HepG2 (cell line): ENCODE data around the gene RALBP1. TPM values are rescaled to one million over a fixed set of nuclear protein-coding genes. Genes with fewer than 3 reads are reported as not detected.

Experiments used
- ATAC-seq: fragments of 200-7000 bp; cut with Tn5 transposase; 3 replicates; pipeline ENCODE4 v1.9.1; 2020; ENCODE audit warnings: mild to moderate bottlenecking, moderate library complexity
- BruUV-seq: library from RNA; stranded (reverse); fragments of 400-500 nt; replicated peaks from 2 replicates; lab custom pipeline; 2021; lab: Mats Ljungman, UMichigan
- CTCF ChIA-PET: fragments of 300-600 bp; formaldehyde crosslinking; extraction: SDS; loops from one replicate; lab custom pipeline; 2021; ENCODE audit warnings: low total read pairs, inconsistent platforms, low intra/inter-chr PET ratio; lab: Yijun Ruan, JAX
- POLR2A ChIA-PET: fragments of 350-600 bp; sonication (Branson Sonifier 250); formaldehyde crosslinking; loops from one replicate; lab custom pipeline; 2020; ENCODE audit warnings: antibody characterized with exemption, inconsistent platforms; lab: Yijun Ruan, JAX
- DNase-seq: peaks from one replicate; pipeline ENCODE4 v3.0.0-alpha.2; 2015; ENCODE audit warnings: low spot score
- FAIRE-seq: peaks from 3 replicates; lab custom pipeline; 2011; peaks lifted over from hg19 to GRCh38; lab: Jason Lieb, UNC
- H2AFZ ChIP-seq: one replicate; pipeline ENCODE4 v1.6.1; 2011; ENCODE audit warnings: low read length, inconsistent platforms
- H3K27ac ChIP-seq: fragments of 300-600 bp; 3 replicates; pipeline ENCODE4 v1.8.0; 2011; ENCODE audit warnings: mixed run types, mild to moderate bottlenecking, mixed read lengths, low read length, inconsistent platforms; ENCODE audit not compliant: insufficient read depth; ENCODE audit errors: extremely low read length
- H3K27me3 ChIP-seq, 2 experiments: fragments of 200-600 bp in 1 of 2; 2 replicates in 1 of 2; 3 replicates in 1 of 2; pipeline versions ENCODE4 v1.6.0 to v1.8.0; 2011; ENCODE audit warnings: low read length in 2 of 2, mild to moderate bottlenecking in 2 of 2, moderate library complexity in 2 of 2, inconsistent platforms in 1 of 2; ENCODE audit not compliant: insufficient read depth in 2 of 2, control insufficient read depth in 1 of 2
- H3K36me3 ChIP-seq, 2 experiments: fragments of 200-600 bp in 1 of 2; replicated peaks in 1 of 2; 2 replicates in 1 of 2; 3 replicates in 1 of 2; pipeline versions ENCODE4 v1.5.1 to v1.8.0; 2011; ENCODE audit warnings: low read length in 2 of 2, inconsistent platforms in 1 of 2; ENCODE audit not compliant: insufficient read depth in 2 of 2, control insufficient read depth in 1 of 2
- H3K4me1 ChIP-seq: 2 replicates; pipeline ENCODE4 v1.5.1; 2012; ENCODE audit warnings: low read length, inconsistent platforms; ENCODE audit not compliant: insufficient read depth
- H3K4me2 ChIP-seq: 2 replicates; pipeline ENCODE4 v1.6.0; 2011; ENCODE audit warnings: low read depth, low read length, inconsistent platforms
- H3K4me3 ChIP-seq, 3 experiments: fragments of 200-600 bp in 1 of 3; sonication (generic), shearing (Covaris generic) in 1 of 3; replicated peaks in 1 of 3; 2 replicates each; pipeline ENCODE4 v1.5.1; 2011 to 2016; ENCODE audit warnings: low read length in 3 of 3, inconsistent platforms in 2 of 3, low read depth in 2 of 3, mild to moderate bottlenecking in 2 of 3, control low read depth in 1 of 3, mixed read lengths in 1 of 3; ENCODE audit not compliant: insufficient read depth in 1 of 3
- H3K79me2 ChIP-seq: one replicate; pipeline ENCODE4 v1.6.1; 2011; ENCODE audit warnings: low read length, inconsistent platforms; ENCODE audit not compliant: insufficient read depth
- H3K9ac ChIP-seq: 2 replicates; pipeline ENCODE4 v1.6.0; 2011; ENCODE audit warnings: mild to moderate bottlenecking, low read depth, low read length, inconsistent platforms; ENCODE audit not compliant: insufficient read depth
- H3K9me3 ChIP-seq: 2 replicates; pipeline ENCODE4 v1.5.1; 2012; ENCODE audit warnings: mild to moderate bottlenecking, low read length
- H4K20me1 ChIP-seq: 2 replicates; pipeline ENCODE4 v1.6.0; 2011; ENCODE audit warnings: inconsistent platforms, mild to moderate bottlenecking, low read length, moderate library complexity; ENCODE audit not compliant: insufficient read depth
- CBFB ChIP-seq: sonication (generic); formaldehyde crosslinking; IDR thresholded peaks from 2 replicates; pipeline ENCODE4 v1.4.0; 2020; ENCODE audit warnings: missing genetic modification reagents
- ETV6 ChIP-seq: sonication (generic); formaldehyde crosslinking; conservative IDR thresholded peaks from 2 replicates; pipeline ENCODE4 v1.4.0; 2020; ENCODE audit warnings: missing genetic modification reagents
- HDAC6 ChIP-seq: fragments of 200-600 bp; sonication (generic); IDR thresholded peaks from 2 replicates; pipeline ENCODE4 v1.7.0; 2017; ENCODE audit warnings: mild to moderate bottlenecking, antibody characterized with exemption, low read length, low read depth
- HNRNPH1 ChIP-seq: fragments of 200-400 bp; formaldehyde crosslinking; optimal IDR thresholded peaks from 2 replicates; pipeline ENCODE3; 2017; ENCODE audit warnings: mild to moderate bottlenecking, low read depth, low read length
- HOXA3 ChIP-seq: sonication (generic); formaldehyde crosslinking; IDR thresholded peaks from 2 replicates; pipeline ENCODE4 v1.5.0; 2020; ENCODE audit warnings: missing genetic modification reagents
- MIER3 ChIP-seq: IDR thresholded peaks from 2 replicates; pipeline ENCODE4 v1.6.1; 2016; ENCODE audit warnings: missing compliant biosample characterization, borderline replicate concordance
- ZNF432 ChIP-seq: sonication (generic); formaldehyde crosslinking; IDR thresholded peaks from 2 replicates; pipeline ENCODE4 v1.5.0; 2020; ENCODE audit warnings: missing genetic modification reagents, mild to moderate bottlenecking, borderline replicate concordance
- ZNF589 ChIP-seq: sonication (generic); formaldehyde crosslinking; conservative IDR thresholded peaks from 2 replicates; pipeline ENCODE4 v1.8.0; 2022; ENCODE audit warnings: mild to moderate bottlenecking, moderate library complexity, missing genetic modification reagents
- ZNF781 ChIP-seq: sonication (generic); formaldehyde crosslinking; IDR thresholded peaks from 2 replicates; pipeline ENCODE4 v1.5.1; 2020; ENCODE audit warnings: borderline replicate concordance, mild to moderate bottlenecking, missing genetic modification reagents; ENCODE audit errors: not compliant biosample characterization
- ZNF788 ChIP-seq: sonication (generic); formaldehyde crosslinking; IDR thresholded peaks from 2 replicates; pipeline ENCODE4 v1.5.0; 2020; ENCODE audit warnings: mild to moderate bottlenecking, missing genetic modification reagents, borderline replicate concordance
- ZNF891 ChIP-seq: sonication (generic); formaldehyde crosslinking; IDR thresholded peaks from 2 replicates; pipeline ENCODE4 v1.5.0; 2020; ENCODE audit warnings: mild to moderate bottlenecking, missing genetic modification reagents
- WGBS: methylation state at CpG from one replicate; pipeline ENCODE4 v1.1.6; 2017; ENCODE audit warnings: low lambda C conversion rate; 5-methylcytosine and 5-hydroxymethylcytosine counted together
- in situ Hi-C: cut with HindIII; loops from 2 replicates; pipeline ENCODE4 v1.10.0; 2017; ENCODE audit warnings: low pct_unique_long_range_greater_than_20kb; ENCODE audit not compliant: extremely low pct_ligation_motif_present
- intact Hi-C: fragments of 100-400 bp; cut with micrococcal nuclease; formaldehyde crosslinking; loops from one replicate; pipeline ENCODE4 v1.10.0; 2022; ENCODE audit not compliant: unreplicated experiment
- polyA plus RNA-seq, 8 experiments: library from polyadenylated mRNA; depleted of rRNA in 3 of 8; stranded (reverse) in 7 of 8; unstranded in 1 of 8; fragments of >200 nt; fragmentation: Illumina TruSeq in 4 of 8; extraction: Trizol in 4 of 8; gene quantifications; 2 replicates each; pipeline versions ENCODE4 v1.2.1 to v1.2.3, GENCODE V29; 2011 to 2016; ENCODE audit warnings: low read depth in 4 of 8, missing spikeins in 1 of 8, mixed read lengths in 1 of 8; ENCODE audit not compliant: insufficient read depth in 1 of 8
- total RNA-seq, 5 experiments: library from RNA; depleted of rRNA; stranded (reverse); fragments of >200 nt; fragmentation: Illumina TruSeq; extraction: Trizol; gene quantifications; 2 replicates each; pipeline ENCODE4 v1.2.3, GENCODE V29; 2016; ENCODE audit warnings: low read depth in 1 of 5
- TF ChIP-seq, protein P1 (sequence below): sonication (generic); formaldehyde crosslinking; IDR thresholded peaks from 2 replicates; pipeline ENCODE4 v1.8.0; 2022; ENCODE audit warnings: missing genetic modification reagents, low read depth, mild to moderate bottlenecking, borderline replicate concordance
- TF ChIP-seq, protein P2 (sequence below): sonication (generic); formaldehyde crosslinking; IDR thresholded peaks from 2 replicates; pipeline ENCODE4 v1.4.0; 2020; ENCODE audit warnings: missing genetic modification reagents
- TF ChIP-seq, protein P3 (sequence below): sonication (generic); formaldehyde crosslinking; IDR thresholded peaks from 2 replicates; pipeline ENCODE4 v1.9.0; 2022; ENCODE audit warnings: low read depth, missing genetic modification reagents

Gene RALBP1
- total and polyA plus RNA-seq, 2 of the 13 experiments (the other 11 are each of a cell fraction or from before 2014, with no cell fraction given): 24.5 to 33.1 TPM

GRCh38 chr18:9454061-9454703 lies 21.1 kb upstream of the RALBP1 start:
- Histone ChIP-seq H4K20me1 (no peaks in the 10 kb centered on the region), H3K9ac (no peak overlapping the region), H3K4me2 (no peak overlapping the region), H3K4me3 (no peak overlapping the region), H3K27ac (no peak overlapping the region), H3K36me3 (no peaks in the 10 kb centered on the region), H3K79me2 (no peaks in the 10 kb centered on the region), H2AFZ (no peak overlapping the region), H3K27me3 (no peaks in the 10 kb centered on the region; a peak in 1 of 5 replicates), H3K9me3 (peaks cover 12% of the 10 kb centered on the region), H3K4me1 (peaks cover 11% of the 10 kb centered on the region)
- no peak for ATAC-seq
- ChIA-PET POLR2A (no interaction called here), CTCF (no interaction called here)
- BruUV-seq: no TSS peak
- intact Hi-C loops: no loop called here
- TF ChIP-seq ZNF589 (CRISPR knock-in tag): no peak
- TF ChIP-seq MIER3 (CRISPR knock-in tag): no peak
- no peak for TF ChIP-seq HNRNPH1
- TF ChIP-seq ZNF788 (CRISPR knock-in tag): no peak
- TF ChIP-seq CBFB (CRISPR knock-in tag): no peak
- TF ChIP-seq ETV6 (CRISPR knock-in tag): no peak
- no peak for TF ChIP-seq HOXA3 (CRISPR knock-in tag)
- no peak for TF ChIP-seq ZNF781
- TF ChIP-seq, protein P1, sequence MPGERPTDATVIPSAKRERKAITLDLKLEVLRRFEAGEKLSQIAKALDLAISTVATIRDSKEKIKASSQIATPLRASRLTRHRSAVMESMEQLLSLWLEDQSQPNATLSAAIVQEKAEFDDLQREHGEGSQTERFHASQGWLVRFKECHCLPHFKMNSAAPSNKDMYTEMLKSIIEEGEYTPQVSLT (CRISPR knock-in tag): no peak
- TF ChIP-seq, protein P2, sequence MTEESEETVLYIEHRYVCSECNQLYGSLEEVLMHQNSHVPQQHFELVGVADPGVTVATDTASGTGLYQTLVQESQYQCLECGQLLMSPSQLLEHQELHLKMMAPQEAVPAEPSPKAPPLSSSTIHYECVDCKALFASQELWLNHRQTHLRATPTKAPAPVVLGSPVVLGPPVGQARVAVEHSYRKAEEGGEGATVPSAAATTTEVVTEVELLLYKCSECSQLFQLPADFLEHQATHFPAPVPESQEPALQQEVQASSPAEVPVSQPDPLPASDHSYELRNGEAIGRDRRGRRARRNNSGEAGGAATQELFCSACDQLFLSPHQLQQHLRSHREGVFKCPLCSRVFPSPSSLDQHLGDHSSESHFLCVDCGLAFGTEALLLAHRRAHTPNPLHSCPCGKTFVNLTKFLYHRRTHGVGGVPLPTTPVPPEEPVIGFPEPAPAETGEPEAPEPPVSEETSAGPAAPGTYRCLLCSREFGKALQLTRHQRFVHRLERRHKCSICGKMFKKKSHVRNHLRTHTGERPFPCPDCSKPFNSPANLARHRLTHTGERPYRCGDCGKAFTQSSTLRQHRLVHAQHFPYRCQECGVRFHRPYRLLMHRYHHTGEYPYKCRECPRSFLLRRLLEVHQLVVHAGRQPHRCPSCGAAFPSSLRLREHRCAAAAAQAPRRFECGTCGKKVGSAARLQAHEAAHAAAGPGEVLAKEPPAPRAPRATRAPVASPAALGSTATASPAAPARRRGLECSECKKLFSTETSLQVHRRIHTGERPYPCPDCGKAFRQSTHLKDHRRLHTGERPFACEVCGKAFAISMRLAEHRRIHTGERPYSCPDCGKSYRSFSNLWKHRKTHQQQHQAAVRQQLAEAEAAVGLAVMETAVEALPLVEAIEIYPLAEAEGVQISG (CRISPR knock-in tag): no peak
- no peak for TF ChIP-seq HDAC6
- TF ChIP-seq, protein P3, sequence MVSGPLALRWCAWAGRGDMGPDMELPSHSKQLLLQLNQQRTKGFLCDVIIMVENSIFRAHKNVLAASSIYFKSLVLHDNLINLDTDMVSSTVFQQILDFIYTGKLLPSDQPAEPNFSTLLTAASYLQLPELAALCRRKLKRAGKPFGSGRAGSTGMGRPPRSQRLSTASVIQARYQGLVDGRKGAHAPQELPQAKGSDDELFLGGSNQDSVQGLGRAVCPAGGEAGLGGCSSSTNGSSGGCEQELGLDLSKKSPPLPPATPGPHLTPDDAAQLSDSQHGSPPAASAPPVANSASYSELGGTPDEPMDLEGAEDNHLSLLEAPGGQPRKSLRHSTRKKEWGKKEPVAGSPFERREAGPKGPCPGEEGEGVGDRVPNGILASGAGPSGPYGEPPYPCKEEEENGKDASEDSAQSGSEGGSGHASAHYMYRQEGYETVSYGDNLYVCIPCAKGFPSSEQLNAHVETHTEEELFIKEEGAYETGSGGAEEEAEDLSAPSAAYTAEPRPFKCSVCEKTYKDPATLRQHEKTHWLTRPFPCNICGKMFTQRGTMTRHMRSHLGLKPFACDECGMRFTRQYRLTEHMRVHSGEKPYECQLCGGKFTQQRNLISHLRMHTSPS (CRISPR knock-in tag): no peak
- no peak for TF ChIP-seq ZNF432
- no peak for TF ChIP-seq ZNF891 (CRISPR knock-in tag)
- 29% methylated on average over 5 of the region's 5 CpGs for WGBS
- in situ Hi-C loops: no loop called here
- FAIRE-seq: no peak
- DNase-seq: no peak
